ENCODE data around the gene PODXL.
"Not testable (repeated sequence)": the region's sequence is repeated elsewhere in the genome, so short reads cannot be mapped to it uniquely, and the experiment has no call there.

Gene PODXL

DNA sequence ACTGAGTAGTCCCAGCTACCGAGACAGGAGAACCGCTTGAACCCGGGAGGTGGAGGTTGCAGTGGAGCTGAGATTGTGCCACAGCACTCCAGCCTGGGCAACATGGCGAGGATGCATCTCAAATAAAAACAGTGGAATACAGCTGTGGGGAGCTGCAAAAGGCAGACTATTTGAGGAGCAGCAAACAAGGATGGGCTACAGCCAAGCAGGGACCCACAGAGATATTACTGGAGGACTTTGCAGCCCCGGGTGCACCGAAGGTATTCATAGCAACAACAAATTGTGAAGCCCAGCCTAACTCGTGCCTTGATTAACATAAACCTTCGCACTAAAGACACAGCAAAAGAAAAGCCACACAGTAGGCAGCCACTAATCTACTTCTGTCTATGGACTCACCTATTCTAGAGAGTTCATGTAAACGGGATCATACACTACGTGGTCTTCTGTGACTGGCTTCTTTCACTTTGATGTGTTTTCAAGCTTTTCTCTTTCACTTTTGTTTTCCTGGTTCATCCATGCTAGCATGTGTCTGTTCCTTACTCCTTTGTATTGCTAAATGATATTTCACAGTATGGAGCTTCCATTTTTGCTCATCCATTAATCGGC is 34.0 kb downstream of the PODXL start:
- no peaks in the 10 kb centered on the region for H4K20me1 ChIP-seq (ENCODE audit: insufficient read depth)
- TF ChIP-seq, protein P1, sequence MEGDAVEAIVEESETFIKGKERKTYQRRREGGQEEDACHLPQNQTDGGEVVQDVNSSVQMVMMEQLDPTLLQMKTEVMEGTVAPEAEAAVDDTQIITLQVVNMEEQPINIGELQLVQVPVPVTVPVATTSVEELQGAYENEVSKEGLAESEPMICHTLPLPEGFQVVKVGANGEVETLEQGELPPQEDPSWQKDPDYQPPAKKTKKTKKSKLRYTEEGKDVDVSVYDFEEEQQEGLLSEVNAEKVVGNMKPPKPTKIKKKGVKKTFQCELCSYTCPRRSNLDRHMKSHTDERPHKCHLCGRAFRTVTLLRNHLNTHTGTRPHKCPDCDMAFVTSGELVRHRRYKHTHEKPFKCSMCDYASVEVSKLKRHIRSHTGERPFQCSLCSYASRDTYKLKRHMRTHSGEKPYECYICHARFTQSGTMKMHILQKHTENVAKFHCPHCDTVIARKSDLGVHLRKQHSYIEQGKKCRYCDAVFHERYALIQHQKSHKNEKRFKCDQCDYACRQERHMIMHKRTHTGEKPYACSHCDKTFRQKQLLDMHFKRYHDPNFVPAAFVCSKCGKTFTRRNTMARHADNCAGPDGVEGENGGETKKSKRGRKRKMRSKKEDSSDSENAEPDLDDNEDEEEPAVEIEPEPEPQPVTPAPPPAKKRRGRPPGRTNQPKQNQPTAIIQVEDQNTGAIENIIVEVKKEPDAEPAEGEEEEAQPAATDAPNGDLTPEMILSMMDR (conservative IDR thresholded peaks at IDR 0.05; ENCODE audit: low read depth, low read length): no peak
- peak overlapping the region; percentile 38 for H2AFZ ChIP-seq (ENCODE audit: low read depth)
- peak overlapping the region; percentile 66 for H3K4me2 ChIP-seq
- no peak overlapping the region for H3K4me3 ChIP-seq (IDR thresholded peaks at IDR 0.05; ENCODE audit: insufficient read depth, low read depth, low read length)
- H3K27me3 ChIP-seq (ENCODE audit: insufficient read depth, low read depth): no peaks in the 10 kb centered on the region
- H3K27ac ChIP-seq: peak overlapping the region; percentile 63
- H3K36me3 ChIP-seq (ENCODE audit: insufficient read depth): no peaks in the 10 kb centered on the region
- peak overlapping the region; percentile 70 for H3K9ac ChIP-seq
- peaks cover 22% of the 10 kb centered on the region for H3K4me1 ChIP-seq (ENCODE audit: low read depth, poor library complexity, severe bottlenecking)
- H3K79me2 ChIP-seq (ENCODE audit: insufficient read depth, low read depth): no peaks in the 10 kb centered on the region

- Histone ChIP-seq H4K20me1 (ENCODE audit: insufficient read depth) (no peaks in the 10 kb centered on the region), H3K36me3 (ENCODE audit: insufficient read depth) (no peaks in the 10 kb centered on the region), H3K79me2 (ENCODE audit: insufficient read depth, low read depth) (no peaks in the 10 kb centered on the region), H2AFZ (ENCODE audit: low read depth) (peak overlapping the region; percentile 38; the same call in 1 of the 2 replicates), H3K9ac (peak overlapping the region; percentile 70; the same call in 1 of the 2 replicates), H3K4me1 (ENCODE audit: low read depth, poor library complexity, severe bottlenecking) (peaks cover 16% of the 10 kb centered on the region), H3K27me3 (ENCODE audit: insufficient read depth, low read depth) (no peaks in the 10 kb centered on the region), H3K27ac (no peak overlapping the region; the same call in 1 of the 2 replicates), H3K4me2 (peak overlapping the region; percentile 66; the same call in 1 of the 2 replicates), H3K4me3 (IDR thresholded peaks at IDR 0.05; ENCODE audit: insufficient read depth, low read depth, low read length) (no peak overlapping the region)
- TF ChIP-seq, protein P1 (conservative IDR thresholded peaks at IDR 0.05; ENCODE audit: low read depth, low read length): no peak
These were observed 34.7 kb downstream of the PODXL start for GRCh38 chr7:131521651-131522163.

DNA sequence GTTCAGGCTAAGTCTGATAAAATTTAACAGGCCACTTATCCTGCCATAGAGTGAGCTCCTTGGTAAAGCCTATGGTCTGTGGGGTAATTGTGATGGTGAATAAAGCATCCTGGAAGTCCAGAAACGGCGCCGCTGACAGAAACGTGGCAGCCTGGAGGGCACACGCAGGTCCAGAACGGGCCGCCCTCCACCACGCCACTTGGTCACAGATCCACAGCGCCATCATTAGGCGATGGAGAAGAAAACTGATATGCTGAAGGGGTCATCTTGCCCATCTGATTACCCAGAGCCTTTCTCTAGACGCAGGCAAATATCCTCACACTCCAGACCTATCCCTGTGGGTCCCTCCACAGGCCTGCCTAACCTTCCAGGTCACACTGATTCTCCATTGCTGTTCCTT is 37.8 kb downstream of the PODXL start:
- Histone ChIP-seq H3K27ac (no peak overlapping the region), H3K4me1 (ENCODE audit: low read depth, poor library complexity, severe bottlenecking) (peaks cover 18% of the 10 kb centered on the region), H3K27me3 (ENCODE audit: insufficient read depth, low read depth) (no peaks in the 10 kb centered on the region), H3K9ac (no peak overlapping the region), H4K20me1 (ENCODE audit: insufficient read depth) (no peaks in the 10 kb centered on the region), H2AFZ (ENCODE audit: low read depth) (no peak overlapping the region), H3K4me3 (IDR thresholded peaks at IDR 0.05; ENCODE audit: insufficient read depth, low read depth, low read length) (no peak overlapping the region), H3K79me2 (ENCODE audit: insufficient read depth, low read depth) (no peaks in the 10 kb centered on the region), H3K36me3 (ENCODE audit: insufficient read depth) (no peaks in the 10 kb centered on the region), H3K4me2 (no peak overlapping the region)
- TF ChIP-seq, protein P1 (conservative IDR thresholded peaks at IDR 0.05; ENCODE audit: low read depth, low read length): no peak

DNA sequence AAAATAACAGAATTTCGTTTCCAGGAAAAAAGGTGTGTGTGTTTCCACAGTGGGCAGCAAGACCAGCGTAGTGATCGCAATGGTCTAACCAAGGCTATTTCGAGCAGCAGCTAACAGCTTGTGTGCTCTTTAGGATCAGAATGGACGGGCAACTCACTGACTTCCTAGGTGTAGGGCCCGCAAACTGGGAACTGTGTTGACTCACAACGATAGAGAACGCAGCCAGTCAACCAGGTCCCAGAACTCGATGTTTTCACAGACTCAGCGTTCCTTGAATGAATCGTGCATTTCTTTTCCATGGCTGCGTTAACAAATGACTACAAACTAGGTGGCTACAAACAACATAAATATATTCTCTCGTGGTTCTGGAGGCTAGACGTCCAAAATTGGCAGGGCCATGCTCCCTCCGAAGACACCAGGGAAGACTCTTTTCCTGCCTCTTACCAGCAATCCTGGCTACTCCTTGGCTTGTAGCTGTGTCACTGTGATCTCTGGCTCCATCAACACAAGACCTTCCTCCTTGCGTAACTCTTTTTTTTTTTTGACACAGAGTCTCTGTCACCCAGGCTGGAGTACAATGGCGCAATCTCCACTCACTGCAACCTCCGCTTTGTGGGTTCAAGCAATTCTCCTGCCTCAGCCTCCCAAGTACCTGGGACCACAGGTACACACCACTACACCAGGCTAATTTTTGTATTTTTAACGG is 39.1 kb downstream of the PODXL start:
- no peaks in the 10 kb centered on the region for H3K36me3 ChIP-seq (ENCODE audit: insufficient read depth)
- H3K27me3 ChIP-seq (ENCODE audit: insufficient read depth, low read depth): no peaks in the 10 kb centered on the region
- no peak overlapping the region for H3K4me2 ChIP-seq
- H3K79me2 ChIP-seq (ENCODE audit: insufficient read depth, low read depth): no peaks in the 10 kb centered on the region
- H3K9ac ChIP-seq: no peak overlapping the region
- no peak overlapping the region for H3K4me3 ChIP-seq (IDR thresholded peaks at IDR 0.05; ENCODE audit: insufficient read depth, low read depth, low read length)
- no peak overlapping the region for H3K27ac ChIP-seq
- H3K4me1 ChIP-seq (ENCODE audit: low read depth, poor library complexity, severe bottlenecking): peaks cover 13% of the 10 kb centered on the region
- H4K20me1 ChIP-seq (ENCODE audit: insufficient read depth): no peaks in the 10 kb centered on the region
- TF ChIP-seq, protein P1 (conservative IDR thresholded peaks at IDR 0.05; ENCODE audit: low read depth, low read length): no peak
- no peak overlapping the region for H2AFZ ChIP-seq (ENCODE audit: low read depth)

GRCh38 chr7:131515471-131515870 is 41.0 kb downstream of the PODXL start:
- H2AFZ ChIP-seq (ENCODE audit: low read depth); H3K9ac ChIP-seq; H3K27me3 ChIP-seq (ENCODE audit: insufficient read depth, low read depth); H3K27ac ChIP-seq; H4K20me1 ChIP-seq (ENCODE audit: insufficient read depth); H3K4me2 ChIP-seq; H3K4me1 ChIP-seq (ENCODE audit: low read depth, poor library complexity, severe bottlenecking); H3K36me3 ChIP-seq (ENCODE audit: insufficient read depth); H3K4me3 ChIP-seq (IDR thresholded peaks at IDR 0.05; ENCODE audit: insufficient read depth, low read depth, low read length); H3K79me2 ChIP-seq (ENCODE audit: insufficient read depth, low read depth): not testable (repeated sequence)

Measured in KMS-11 (cell line).